Hepatocyte (in vitro differentiated cells): ENCODE measurements around the gene GKN2.

ENCODE experiments used
- EZH2 ChIP-seq: fragments of 200-600 bp; sonication (generic); IDR thresholded peaks from 2 replicates; pipeline ENCODE4 v1.6.1; 2016; ENCODE audit warnings: antibody characterized with exemption, mild to moderate bottlenecking, borderline replicate concordance
- TF ChIP-seq, protein P1 (sequence below): fragments of 200-600 bp; sonication (generic); IDR thresholded peaks from 2 replicates; pipeline ENCODE4 v1.5.1; 2016; ENCODE audit warnings: antibody characterized with exemption, mild to moderate bottlenecking; ENCODE audit not compliant: poor library complexity

DNA sequence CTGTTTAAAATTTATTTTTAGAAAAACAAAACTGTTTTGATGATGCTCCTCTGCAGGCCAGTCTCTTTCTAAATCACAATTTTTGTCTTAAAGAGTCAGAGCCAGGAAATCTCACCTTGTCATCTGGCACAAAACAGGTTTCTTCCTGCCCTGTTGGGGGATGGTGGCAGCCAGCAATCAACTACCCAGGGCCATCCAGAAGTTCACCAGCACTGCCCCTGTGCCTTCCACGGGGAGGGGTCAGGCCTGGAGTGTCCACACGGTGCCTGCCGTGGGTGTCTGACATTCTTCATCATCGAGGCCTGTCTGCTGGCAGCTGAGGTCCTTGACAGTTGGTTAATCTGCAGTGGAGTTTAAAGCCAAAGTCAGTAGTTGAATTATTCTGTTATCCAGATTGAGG lies 41.4 kb downstream of the GKN2 start:
- no peak for TF ChIP-seq EZH2
- TF ChIP-seq, protein P1, sequence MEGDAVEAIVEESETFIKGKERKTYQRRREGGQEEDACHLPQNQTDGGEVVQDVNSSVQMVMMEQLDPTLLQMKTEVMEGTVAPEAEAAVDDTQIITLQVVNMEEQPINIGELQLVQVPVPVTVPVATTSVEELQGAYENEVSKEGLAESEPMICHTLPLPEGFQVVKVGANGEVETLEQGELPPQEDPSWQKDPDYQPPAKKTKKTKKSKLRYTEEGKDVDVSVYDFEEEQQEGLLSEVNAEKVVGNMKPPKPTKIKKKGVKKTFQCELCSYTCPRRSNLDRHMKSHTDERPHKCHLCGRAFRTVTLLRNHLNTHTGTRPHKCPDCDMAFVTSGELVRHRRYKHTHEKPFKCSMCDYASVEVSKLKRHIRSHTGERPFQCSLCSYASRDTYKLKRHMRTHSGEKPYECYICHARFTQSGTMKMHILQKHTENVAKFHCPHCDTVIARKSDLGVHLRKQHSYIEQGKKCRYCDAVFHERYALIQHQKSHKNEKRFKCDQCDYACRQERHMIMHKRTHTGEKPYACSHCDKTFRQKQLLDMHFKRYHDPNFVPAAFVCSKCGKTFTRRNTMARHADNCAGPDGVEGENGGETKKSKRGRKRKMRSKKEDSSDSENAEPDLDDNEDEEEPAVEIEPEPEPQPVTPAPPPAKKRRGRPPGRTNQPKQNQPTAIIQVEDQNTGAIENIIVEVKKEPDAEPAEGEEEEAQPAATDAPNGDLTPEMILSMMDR: no peak
